Lung (tissue), 12 donors: ENCODE results near the gene BRD4. TPM values are rescaled to one million over a fixed set of nuclear protein-coding genes. Genes with fewer than 3 reads are reported as not detected.

Source experiments
- ATAC-seq: fragments of 200-7000 bp; cut with Tn5 transposase; one replicate; pipeline ENCODE4 v1.9.1; 2020; ENCODE audit warnings: moderate number of reproducible peaks; ENCODE audit not compliant: insufficient read depth, low FRiP score
- DNase-seq, 3 donors: peaks; one replicate each; pipeline ENCODE4 v3.0.0-alpha.2; 2013 to 2017
- H3K27ac ChIP-seq, 2 donors: one replicate each; pipeline ENCODE4 v1.5.1; 2013; ENCODE audit warnings: mild to moderate bottlenecking in 2 of 2, moderate library complexity in 2 of 2, control low read depth in 1 of 2, inconsistent platforms in 1 of 2, low read depth in 1 of 2, low read length in 1 of 2
- H3K27me3 ChIP-seq, 3 donors: one replicate each; pipeline ENCODE4 v1.5.1; 2013; ENCODE audit warnings: low read length in 2 of 3; ENCODE audit not compliant: control insufficient read depth in 3 of 3, insufficient read depth in 3 of 3
- H3K36me3 ChIP-seq, 4 donors: one replicate each; pipeline ENCODE4 v1.5.1; 2013; ENCODE audit warnings: low read length in 4 of 4, mild to moderate bottlenecking in 1 of 4, moderate library complexity in 1 of 4; ENCODE audit not compliant: control insufficient read depth in 4 of 4, insufficient read depth in 4 of 4
- H3K4me1 ChIP-seq, 5 donors: one replicate each; pipeline ENCODE4 v1.5.1; 2013; ENCODE audit warnings: low read length in 5 of 5, mild to moderate bottlenecking in 2 of 5, moderate library complexity in 1 of 5; ENCODE audit not compliant: control insufficient read depth in 5 of 5, insufficient read depth in 5 of 5
- H3K4me3 ChIP-seq: one replicate; pipeline ENCODE4 v1.5.1; 2013; ENCODE audit warnings: mild to moderate bottlenecking, control low read depth, moderate library complexity
- H3K9ac ChIP-seq, 2 donors: one replicate each; pipeline ENCODE4 v1.5.1; 2013; ENCODE audit warnings: low read length in 2 of 2, control low read depth in 1 of 2; ENCODE audit not compliant: insufficient read depth in 1 of 2
- H3K9me3 ChIP-seq, 4 donors: one replicate each; pipeline ENCODE4 v1.5.1; 2013; ENCODE audit warnings: low read length in 3 of 4, mild to moderate bottlenecking in 1 of 4, moderate library complexity in 1 of 4; ENCODE audit not compliant: control insufficient read depth in 4 of 4, insufficient read depth in 3 of 4
- CTCF ChIP-seq: IDR thresholded peaks from 2 replicates; pipeline ENCODE4 v1.5.1; 2012; ENCODE audit warnings: mild to moderate bottlenecking; ENCODE audit errors: control extremely low read depth, extremely low read depth
- WGBS, 2 donors: extraction: QIAGEN DNeasy Blood & Tissue Kit; methylation state at CpG; one replicate each; pipeline ENCODE4 v1.1.7; 2013; 5-methylcytosine and 5-hydroxymethylcytosine counted together
- polyA plus RNA-seq, 2 donors: library from polyadenylated mRNA; stranded (reverse); fragments of 200-250 nt; gene quantifications; one replicate each; pipeline ENCODE4 v1.2.1, GENCODE V29; 2013
- total RNA-seq, 2 donors: library from RNA; depleted of rRNA in 1 of 2; stranded (reverse); fragments of >200 nt in 1 of 2; gene quantifications; one replicate each; pipeline ENCODE4 v1.2.1, GENCODE V29; 2014 to 2021
- donor health status: control.
- donor health status: control.
- donor health status: Bipolar disorder and iron deficiency.
- donor health status: healthy.
- donor health status: DM: yes; HTN: yes; CAD: no.

BRD4 gene
- total and polyA plus RNA-seq, 4 donors: 23.2 to 89.0 (median 37.7) TPM

DNA sequence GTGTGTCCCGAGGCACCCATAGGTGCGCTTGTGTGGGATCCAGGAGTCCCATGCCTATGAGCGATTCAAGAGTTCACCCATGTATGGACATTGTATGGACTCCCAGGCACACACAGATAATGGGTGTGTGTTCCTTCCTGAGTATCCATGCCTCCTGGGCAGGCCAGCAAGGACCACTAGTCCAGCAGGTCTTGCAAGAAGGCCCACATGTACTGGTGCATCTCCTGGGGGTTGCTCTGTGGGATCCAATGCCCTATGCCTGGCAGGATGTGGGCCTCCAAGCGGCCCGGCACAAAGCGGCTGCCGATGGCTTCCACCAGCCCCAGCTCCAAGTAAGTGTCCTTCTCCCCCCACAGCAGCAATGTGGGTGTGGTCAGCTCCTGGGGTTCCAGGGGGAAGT lies 105.1 kb downstream of the BRD4 start:
- no peaks in the 10 kb centered on the region for H3K36me3 ChIP-seq
- H3K4me3 ChIP-seq: no peak overlapping the region
- no peak for TF ChIP-seq CTCF
- peaks cover 0 to 13% (median 10%) of the 10 kb centered on the region in 5 donors for H3K4me1 ChIP-seq
- WGBS, 2 donors: 89 to 92% methylated on average over 7 of the region's 7 CpGs
- H3K9me3 ChIP-seq: peaks cover 0 to 3% (median 0%) of the 10 kb centered on the region in 4 donors
- DNase-seq: no peak
- no peak overlapping the region for H3K9ac ChIP-seq
- ATAC-seq: no peak
- no peak overlapping the region for H3K27ac ChIP-seq
- H3K27me3 ChIP-seq: no peaks in the 10 kb centered on the region

GRCh38 chr19:15225760-15226159 lies 106.6 kb downstream of the BRD4 start:
- Histone ChIP-seq H3K27ac (no peak overlapping the region), H3K9me3 (no peaks in the 10 kb centered on the region), H3K9ac (no peak overlapping the region), H3K4me1 (peaks cover 0 to 10% (median 7%) of the 10 kb centered on the region in 5 donors), H3K27me3 (no peaks in the 10 kb centered on the region), H3K4me3 (no peak overlapping the region), H3K36me3 (no peaks in the 10 kb centered on the region)
- no peak for ATAC-seq
- 79 to 93% methylated on average over 7 of the region's 7 CpGs for WGBS, 2 donors
- TF ChIP-seq CTCF: no peak
- DNase-seq: no peak

DNA sequence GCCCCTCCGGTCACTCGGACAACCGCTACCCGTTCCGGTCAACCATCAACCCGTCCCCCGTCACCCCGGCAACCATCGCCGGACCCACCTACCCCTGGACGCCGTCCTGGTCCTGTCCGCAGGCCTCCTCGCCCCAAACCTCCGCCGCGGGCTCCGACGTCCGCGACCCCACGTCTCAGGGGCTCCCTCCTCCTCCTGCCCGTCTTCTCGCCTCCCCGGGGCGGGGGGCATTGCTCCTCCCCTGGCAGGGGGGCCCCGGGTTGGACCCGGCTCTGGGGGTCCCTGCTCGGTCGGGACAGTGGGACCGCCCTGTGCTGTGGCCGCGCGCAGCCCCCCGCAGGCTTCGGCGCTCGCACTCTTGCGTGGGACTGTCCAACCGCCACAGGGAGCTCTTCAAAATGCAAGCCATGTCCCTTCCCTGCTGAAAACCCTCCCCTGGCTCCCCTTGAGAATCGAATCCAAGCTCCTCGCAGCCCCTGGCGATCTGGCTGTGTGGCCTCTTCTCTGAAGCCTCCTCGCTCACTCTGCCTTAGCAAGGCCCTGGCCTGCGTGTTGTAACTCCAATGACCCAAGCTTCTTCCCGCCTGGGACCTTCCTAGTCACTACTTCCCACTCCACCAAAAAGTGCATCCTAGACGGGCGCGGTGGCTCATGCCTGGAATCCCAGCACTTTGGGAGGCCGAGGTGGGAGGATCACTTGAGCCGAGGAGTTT lies 108.5 kb downstream of the BRD4 start:
- Histone ChIP-seq H3K9ac (peak overlapping the region; percentile 32 to 63), H3K9me3 (no peaks in the 10 kb centered on the region), H3K27ac (peak overlapping the region; percentile 43 to 45), H3K36me3 (no peaks in the 10 kb centered on the region), H3K4me3 (peak overlapping the region; percentile 40), H3K27me3 (no peaks in the 10 kb centered on the region), H3K4me1 (peaks cover 0 to 10% (median 7%) of the 10 kb centered on the region in 5 donors)
- ATAC-seq (no peak), DNase-seq (peak; percentile 33 to 47 (median 43))
- TF ChIP-seq CTCF: no peak
- 14% methylated on average over 44 to 51 of the region's 51 CpGs for WGBS, 2 donors
